Thyroid gland (tissue), 4 donors: Measurements from ENCODE around the gene PLEKHM3. TPM values are rescaled to one million over a fixed set of nuclear protein-coding genes. Genes with fewer than 3 reads are reported as not detected.

Experiments used
- DNase-seq, 2 donors: peaks; one replicate each; pipeline ENCODE4 v3.0.0-alpha.2; 2019
- H3K27ac ChIP-seq, 3 donors: fragments of 200-600 bp; sonication (generic); 1 replicate in 2 of 3; 2 replicates in 1 of 3; pipeline ENCODE4 v1.5.1; 2016 to 2019; ENCODE audit warnings: mild to moderate bottlenecking in 1 of 3, moderate library complexity in 1 of 3
- H3K27me3 ChIP-seq: fragments of 200-600 bp; sonication (generic); one replicate; pipeline ENCODE4 v1.5.1; 2019
- H3K36me3 ChIP-seq, 2 donors: fragments of 200-600 bp; sonication (generic); one replicate each; pipeline ENCODE4 v1.5.1; 2016 to 2019
- H3K4me1 ChIP-seq, 2 donors: fragments of 200-600 bp; sonication (generic); one replicate each; pipeline ENCODE4 v1.5.1; 2017 to 2019
- H3K4me3 ChIP-seq, 3 donors: fragments of 200-600 bp; sonication (generic); replicated peaks in 1 of 3; 1 replicate in 2 of 3; 2 replicates in 1 of 3; pipeline ENCODE4 v1.5.1; 2016; ENCODE audit warnings: mild to moderate bottlenecking in 1 of 3
- H3K9me3 ChIP-seq: fragments of 200-600 bp; sonication (generic); one replicate; pipeline ENCODE4 v1.5.1; 2017
- POLR2A ChIP-seq, 2 donors: fragments of 450-650 bp; IDR thresholded peaks; one replicate each; pipeline ENCODE4 v1.6.1; 2017; ENCODE audit warnings: antibody characterized with exemption in 2 of 2, mild to moderate bottlenecking in 2 of 2, moderate library complexity in 1 of 2
- WGBS, 2 donors: methylation state at CpG; one replicate each; pipeline ENCODE4 v1.1.5; 2017; 5-methylcytosine and 5-hydroxymethylcytosine counted together
- intact Hi-C: fragments of 100-400 bp; cut with DNase I; formaldehyde crosslinking; loops from one replicate; pipeline ENCODE4 v1.15.1; 2023
- total RNA-seq, 4 donors: library from RNA; depleted of rRNA; stranded (reverse); fragments of >200 nt; gene quantifications; one replicate each; pipeline ENCODE4 v1.2.3, GENCODE V29; 2016
- TF ChIP-seq, protein P1 (sequence below), 6 experiments: fragments of 200-600 bp in 3 of 6; fragments of 450-650 bp in 3 of 6; sonication (generic) in 3 of 6; IDR thresholded peaks; one replicate each; pipeline ENCODE4 v1.5.1; 2016 to 2019; ENCODE audit warnings: antibody characterized with exemption in 6 of 6, mild to moderate bottlenecking in 2 of 6, inconsistent platforms in 1 of 6, moderate library complexity in 1 of 6

Gene PLEKHM3
- total RNA-seq, 4 donors from 2014 or later: 42.2 to 53.0 (median 44.5) TPM

DNA sequence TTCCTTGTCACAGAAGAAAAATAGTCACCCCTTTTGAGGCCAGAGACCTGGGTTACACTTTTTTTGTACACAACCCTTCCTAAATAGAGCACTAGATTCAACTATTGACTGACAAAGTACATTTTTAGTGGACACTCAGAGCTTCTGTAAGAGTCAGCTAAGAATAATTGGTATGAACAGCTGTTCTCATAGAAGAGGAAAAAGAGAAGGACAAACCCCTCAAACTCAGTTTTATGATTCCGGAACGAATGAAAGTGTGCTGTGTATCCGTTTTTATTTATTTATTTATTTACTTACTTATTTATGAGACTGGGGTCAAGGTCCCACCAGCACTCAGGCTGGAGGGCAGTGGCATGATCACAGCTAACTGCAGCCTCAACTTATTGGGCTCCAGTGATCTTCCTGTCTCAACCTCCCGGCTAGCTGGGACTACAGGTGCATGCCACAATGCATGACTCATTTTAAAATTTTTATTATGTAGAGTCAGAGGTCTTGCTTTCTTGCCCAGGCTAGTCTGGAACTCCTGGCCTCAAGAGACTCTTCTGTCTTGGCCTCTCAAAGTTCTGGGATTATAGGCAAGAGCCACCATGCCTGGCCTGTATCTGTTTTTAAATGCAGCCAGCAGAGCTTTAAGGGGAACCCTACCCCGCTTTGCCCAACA, 219.6 kb downstream of the PLEKHM3 start:
- H3K36me3 ChIP-seq: no peaks in the 10 kb centered on the region
- no peaks in the 10 kb centered on the region for H3K27me3 ChIP-seq
- intact Hi-C loops: no loop called here
- TF ChIP-seq, protein P1, sequence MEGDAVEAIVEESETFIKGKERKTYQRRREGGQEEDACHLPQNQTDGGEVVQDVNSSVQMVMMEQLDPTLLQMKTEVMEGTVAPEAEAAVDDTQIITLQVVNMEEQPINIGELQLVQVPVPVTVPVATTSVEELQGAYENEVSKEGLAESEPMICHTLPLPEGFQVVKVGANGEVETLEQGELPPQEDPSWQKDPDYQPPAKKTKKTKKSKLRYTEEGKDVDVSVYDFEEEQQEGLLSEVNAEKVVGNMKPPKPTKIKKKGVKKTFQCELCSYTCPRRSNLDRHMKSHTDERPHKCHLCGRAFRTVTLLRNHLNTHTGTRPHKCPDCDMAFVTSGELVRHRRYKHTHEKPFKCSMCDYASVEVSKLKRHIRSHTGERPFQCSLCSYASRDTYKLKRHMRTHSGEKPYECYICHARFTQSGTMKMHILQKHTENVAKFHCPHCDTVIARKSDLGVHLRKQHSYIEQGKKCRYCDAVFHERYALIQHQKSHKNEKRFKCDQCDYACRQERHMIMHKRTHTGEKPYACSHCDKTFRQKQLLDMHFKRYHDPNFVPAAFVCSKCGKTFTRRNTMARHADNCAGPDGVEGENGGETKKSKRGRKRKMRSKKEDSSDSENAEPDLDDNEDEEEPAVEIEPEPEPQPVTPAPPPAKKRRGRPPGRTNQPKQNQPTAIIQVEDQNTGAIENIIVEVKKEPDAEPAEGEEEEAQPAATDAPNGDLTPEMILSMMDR (IDR thresholded peaks at IDR 0.05): no peak
- no peak for TF ChIP-seq POLR2A (IDR thresholded peaks at IDR 0.05)
- DNase-seq: no peak
- WGBS, 2 donors: 85 to 90% methylated on average over 5 of the region's 5 CpGs
- no peaks in the 10 kb centered on the region for H3K9me3 ChIP-seq
- H3K4me3 ChIP-seq: no peak overlapping the region
- H3K27ac ChIP-seq: no peak overlapping the region
- peaks cover 10 to 13% of the 10 kb centered on the region in 2 donors for H3K4me1 ChIP-seq

GRCh38 chr2:207802650-207803049, 222.7 kb downstream of the PLEKHM3 start:
- Histone ChIP-seq H3K36me3 (no peaks in the 10 kb centered on the region), H3K4me1 (peaks cover 6 to 8% of the 10 kb centered on the region in 2 donors), H3K27ac (no peak overlapping the region), H3K4me3 (no peak overlapping the region), H3K27me3 (no peaks in the 10 kb centered on the region), H3K9me3 (no peaks in the 10 kb centered on the region)
- intact Hi-C loops: no loop called here
- WGBS, 2 donors: 79 to 85% methylated on average over 6 of the region's 6 CpGs
- TF ChIP-seq POLR2A (IDR thresholded peaks at IDR 0.05): no peak
- TF ChIP-seq, protein P1 (IDR thresholded peaks at IDR 0.05): no peak
- DNase-seq: no peak

- H3K36me3 ChIP-seq: no peaks in the 10 kb centered on the region
- DNase-seq: no peak
- peaks cover 14 to 17% of the 10 kb centered on the region in 2 donors for H3K4me1 ChIP-seq
- no peak overlapping the region for H3K4me3 ChIP-seq
- no peaks in the 10 kb centered on the region for H3K9me3 ChIP-seq
- no peak overlapping the region for H3K27ac ChIP-seq
- H3K27me3 ChIP-seq: no peaks in the 10 kb centered on the region
- intact Hi-C loops: no loop called here
- WGBS, 2 donors: 29 to 35% methylated on average over 3 of the region's 3 CpGs
- TF ChIP-seq, protein P1 (IDR thresholded peaks at IDR 0.05): no peak
- no peak for TF ChIP-seq POLR2A (IDR thresholded peaks at IDR 0.05)
Measured at GRCh38 chr2:207801259-207801658, 224.1 kb downstream of the PLEKHM3 start.

DNA sequence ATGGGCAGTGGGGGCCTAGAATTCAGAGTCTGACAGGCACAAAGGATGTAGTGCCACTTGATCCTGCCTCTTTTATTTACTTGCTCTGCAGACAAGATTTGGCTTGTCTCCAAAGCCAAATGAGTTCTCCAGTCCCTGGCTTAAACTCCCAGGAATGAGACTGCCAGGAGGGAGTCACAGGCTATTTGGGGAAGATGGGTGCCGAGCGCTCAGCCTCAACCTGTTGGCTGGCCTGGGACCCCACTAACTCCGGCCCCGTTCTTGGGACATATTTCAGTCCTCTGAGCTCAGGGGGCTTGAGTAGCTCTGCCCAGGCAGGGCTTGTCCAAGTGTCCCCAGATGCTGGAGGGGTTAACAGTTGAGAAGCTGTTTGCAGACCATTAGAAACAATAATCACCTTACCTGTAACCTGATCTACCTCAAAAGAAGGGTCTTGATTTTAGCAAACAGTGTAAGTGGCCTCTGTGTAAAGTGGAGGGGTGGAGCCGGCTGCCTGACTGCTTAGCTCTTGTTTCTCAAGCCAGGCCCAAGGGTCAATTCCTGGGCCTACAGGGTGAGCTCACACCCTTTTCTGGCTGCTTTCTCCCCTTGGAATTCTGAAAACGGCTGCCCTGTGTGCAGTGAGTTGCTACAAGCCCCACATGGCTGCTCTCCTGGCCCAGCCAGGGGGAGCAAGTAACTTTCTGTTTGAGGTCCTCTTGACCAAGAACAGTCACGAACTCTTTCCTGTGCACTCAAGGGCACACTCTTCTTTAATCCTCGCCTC, 228.6 kb downstream of the PLEKHM3 start:
- H3K4me1 ChIP-seq: peaks cover 25 to 30% of the 10 kb centered on the region in 2 donors
- H3K27ac ChIP-seq: peak overlapping the region; percentile 71 to 90 (median 84)
- intact Hi-C loops: no loop called here
- DNase-seq: peak; percentile 94
- TF ChIP-seq, protein P1 (IDR thresholded peaks at IDR 0.05): peak in 4 of 6 experiments; percentile 35 to 54 (median 52)
- TF ChIP-seq POLR2A (IDR thresholded peaks at IDR 0.05): no peak
- no peaks in the 10 kb centered on the region for H3K36me3 ChIP-seq
- no peaks in the 10 kb centered on the region for H3K9me3 ChIP-seq
- WGBS, 2 donors: 31 to 41% methylated on average over 8 of the region's 8 CpGs
- H3K27me3 ChIP-seq: no peaks in the 10 kb centered on the region
- H3K4me3 ChIP-seq: no peak overlapping the region
